HepG2 (cell line): ENCODE measurements around the gene ATP6V1G2. TPM values are rescaled to one million over a fixed set of nuclear protein-coding genes. Genes with fewer than 3 reads are reported as not detected.

Source experiments
- DNMT1 ChIP-seq: sonication (generic); formaldehyde crosslinking; IDR thresholded peaks from 2 replicates; pipeline ENCODE4 v1.5.1; 2020; ENCODE audit warnings: mild to moderate bottlenecking, missing genetic modification reagents
- HNRNPK ChIP-seq: fragments of 200-400 bp; formaldehyde crosslinking; IDR thresholded peaks from 2 replicates; pipeline ENCODE4 v1.6.1; 2018; ENCODE audit warnings: low read length, low read depth, moderate library complexity, mild to moderate bottlenecking; ENCODE audit not compliant: poor library complexity, severe bottlenecking
- MTA3 ChIP-seq: sonication (generic); formaldehyde crosslinking; IDR thresholded peaks from 2 replicates; pipeline ENCODE4 v1.4.0; 2020; ENCODE audit warnings: missing genetic modification reagents
- NR2F6 ChIP-seq, 2 experiments: IDR thresholded peaks; 2 replicates each; pipeline ENCODE4 v1.6.1; 2016; ENCODE audit warnings: antibody characterized with exemption in 1 of 2, mild to moderate bottlenecking in 1 of 2
- SALL2 ChIP-seq: sonication (generic); formaldehyde crosslinking; IDR thresholded peaks from 2 replicates; pipeline ENCODE4 v1.8.1; 2023; ENCODE audit warnings: mild to moderate bottlenecking, missing genetic modification reagents, inconsistent platforms
- SMARCC2 ChIP-seq: fragments of 450-650 bp; IDR thresholded peaks from 2 replicates; pipeline ENCODE4 v1.6.1; 2017; ENCODE audit warnings: antibody characterized with exemption, mild to moderate bottlenecking
- SMARCE1 ChIP-seq: fragments of 450-650 bp; IDR thresholded peaks from 2 replicates; pipeline ENCODE4 v1.6.1; 2017; ENCODE audit warnings: borderline replicate concordance
- STAG1 ChIP-seq: sonication (generic); formaldehyde crosslinking; IDR thresholded peaks from 2 replicates; pipeline ENCODE4 v1.4.0; 2020; ENCODE audit warnings: missing genetic modification reagents
- THAP8 ChIP-seq: sonication (generic); formaldehyde crosslinking; IDR thresholded peaks from 2 replicates; pipeline ENCODE4 v1.5.1; 2020; ENCODE audit warnings: missing genetic modification reagents, mild to moderate bottlenecking, borderline replicate concordance
- U2AF2 ChIP-seq: fragments of 200-400 bp; formaldehyde crosslinking; IDR thresholded peaks from 2 replicates; pipeline ENCODE4 v1.6.1; 2017; ENCODE audit warnings: low read depth, mild to moderate bottlenecking, low read length
- ZBED4 ChIP-seq: sonication (generic); formaldehyde crosslinking; IDR thresholded peaks from 2 replicates; pipeline ENCODE4 v1.4.0; 2020; ENCODE audit warnings: missing genetic modification reagents, borderline replicate concordance
- ZNF224 ChIP-seq: sonication (generic); formaldehyde crosslinking; IDR thresholded peaks from 2 replicates; pipeline ENCODE4 v1.5.0; 2020; ENCODE audit warnings: mild to moderate bottlenecking, missing genetic modification reagents
- ZNF414 ChIP-seq: sonication (generic); formaldehyde crosslinking; IDR thresholded peaks from 2 replicates; pipeline ENCODE4 v1.5.0; 2020; ENCODE audit warnings: missing genetic modification reagents
- ZNF614 ChIP-seq: IDR thresholded peaks from 2 replicates; pipeline ENCODE4 v1.6.1; 2018; ENCODE audit warnings: missing biosample characterization, missing genetic modification reagents, inconsistent platforms, borderline replicate concordance
- ZNF615 ChIP-seq: sonication (generic); formaldehyde crosslinking; IDR thresholded peaks from 2 replicates; pipeline ENCODE4 v1.5.0; 2020; ENCODE audit warnings: mild to moderate bottlenecking, missing genetic modification reagents, borderline replicate concordance
- ZNF639 ChIP-seq: conservative IDR thresholded peaks from 2 replicates; pipeline ENCODE4 v1.6.1; 2018; ENCODE audit warnings: missing genetic modification reagents
- ZNF687 ChIP-seq: sonication (generic); formaldehyde crosslinking; IDR thresholded peaks from 2 replicates; pipeline ENCODE4 v1.5.1; 2020; ENCODE audit warnings: mild to moderate bottlenecking, missing genetic modification reagents, moderate library complexity
- ZNF703 ChIP-seq: sonication (generic); formaldehyde crosslinking; IDR thresholded peaks from 2 replicates; pipeline ENCODE4 v1.5.1; 2020; ENCODE audit warnings: missing genetic modification reagents, mild to moderate bottlenecking, moderate library complexity, borderline replicate concordance
- ZNF784 ChIP-seq: sonication (generic); formaldehyde crosslinking; IDR thresholded peaks from 2 replicates; pipeline ENCODE4 v1.5.1; 2020; ENCODE audit warnings: missing genetic modification reagents, mild to moderate bottlenecking, borderline replicate concordance
- polyA plus RNA-seq, 8 experiments: library from polyadenylated mRNA; depleted of rRNA in 3 of 8; stranded (reverse) in 7 of 8; unstranded in 1 of 8; fragments of >200 nt; fragmentation: Illumina TruSeq in 4 of 8; extraction: Trizol in 4 of 8; gene quantifications; 2 replicates each; pipeline versions ENCODE4 v1.2.1 to v1.2.3, GENCODE V29; 2011 to 2016; ENCODE audit warnings: low read depth in 4 of 8, missing spikeins in 1 of 8, mixed read lengths in 1 of 8; ENCODE audit not compliant: insufficient read depth in 1 of 8
- total RNA-seq, 5 experiments: library from RNA; depleted of rRNA; stranded (reverse); fragments of >200 nt; fragmentation: Illumina TruSeq; extraction: Trizol; gene quantifications; 2 replicates each; pipeline ENCODE4 v1.2.3, GENCODE V29; 2016; ENCODE audit warnings: low read depth in 1 of 5

Gene ATP6V1G2
- total and polyA plus RNA-seq, 2 of the 13 experiments (the other 11 are each of a cell fraction or from before 2014, with no cell fraction given), result 0.27 to 0.83 TPM

GRCh38 chr6:31528307-31528777, 18.1 kb downstream of the ATP6V1G2 start (continued):
- no peak for TF ChIP-seq ZNF414 (CRISPR knock-in tag)
- TF ChIP-seq SMARCC2, result no peak
- TF ChIP-seq ZNF687 (CRISPR knock-in tag), result no peak
- TF ChIP-seq STAG1 (CRISPR knock-in tag), result no peak
- no peak for TF ChIP-seq SALL2
- no peak for TF ChIP-seq U2AF2
- TF ChIP-seq ZNF614 (CRISPR knock-in tag), result no peak
- TF ChIP-seq MTA3, result no peak
- TF ChIP-seq THAP8 (CRISPR knock-in tag), result no peak
- TF ChIP-seq ZNF639 (CRISPR knock-in tag), result no peak
- TF ChIP-seq ZBED4 (CRISPR knock-in tag), result no peak
- no peak for TF ChIP-seq ZNF615
- no peak for TF ChIP-seq NR2F6 (IDR thresholded peaks at IDR 0.05)
- no peak for TF ChIP-seq NR2F6 (CRISPR knock-in tag; IDR thresholded peaks at IDR 0.05)
- TF ChIP-seq HNRNPK, result no peak
- TF ChIP-seq DNMT1, result no peak
- TF ChIP-seq ZNF784 (CRISPR knock-in tag), result no peak
- no peak for TF ChIP-seq SMARCE1
- no peak for TF ChIP-seq ZNF703 (CRISPR knock-in tag)
- TF ChIP-seq ZNF224 (CRISPR knock-in tag), result no peak
